IMR-90 (cell line): ENCODE results near the gene SOX2. TPM values are rescaled to one million over a fixed set of nuclear protein-coding genes. Genes with fewer than 3 reads are reported as not detected.

ENCODE experiments used
- ATAC-seq: fragments of 200-7000 bp; cut with Tn5 transposase; 2 replicates; pipeline ENCODE4 v1.9.1; 2020; ENCODE audit warnings: low read depth, mild to moderate bottlenecking, moderate library complexity
- BruUV-seq: library from RNA; stranded (reverse); fragments of 400-500 nt; replicated peaks from 2 replicates; lab custom pipeline; 2021; lab: Mats Ljungman, UMichigan
- CTCF ChIA-PET: fragments of 300-600 bp; formaldehyde crosslinking; extraction: SDS; loops from one replicate; lab custom pipeline; 2021; ENCODE audit warnings: antibody characterized with exemption; lab: Yijun Ruan, JAX
- POLR2A ChIA-PET: fragments of 300-600 bp; sonication (Branson Sonifier 250); formaldehyde crosslinking; loops from one replicate; lab custom pipeline; 2022; ENCODE audit warnings: antibody characterized with exemption; ENCODE audit not compliant: unreplicated experiment; lab: Charles Lee
- DNase-seq: peaks from one replicate; pipeline ENCODE4 v3.0.0; 2013
- H2AFZ ChIP-seq: replicated peaks from 2 replicates; pipeline ENCODE3; 2013; ENCODE audit warnings: low read length, mild to moderate bottlenecking; ENCODE audit not compliant: poor library complexity
- H2AK5ac ChIP-seq: 2 replicates; pipeline ENCODE4 v1.6.1; 2013; ENCODE audit warnings: low read depth, low read length, inconsistent platforms
- H2AK9ac ChIP-seq: replicated peaks from 2 replicates; pipeline ENCODE3; 2013; ENCODE audit warnings: mild to moderate bottlenecking, low read depth, low read length, moderate library complexity; ENCODE audit not compliant: poor library complexity
- H2BK120ac ChIP-seq: 2 replicates; pipeline ENCODE4 v1.6.1; 2013; ENCODE audit warnings: low read depth, low read length, inconsistent platforms
- H2BK15ac ChIP-seq: 3 replicates; pipeline ENCODE4 v1.6.1; 2013; ENCODE audit warnings: low read depth, low read length, inconsistent platforms
- H2BK20ac ChIP-seq: 2 replicates; pipeline ENCODE4 v1.6.1; 2013; ENCODE audit warnings: low read depth, mild to moderate bottlenecking, inconsistent platforms, low read length, moderate library complexity
- H2BK5ac ChIP-seq: 2 replicates; pipeline ENCODE4 v1.6.1; 2013; ENCODE audit warnings: mild to moderate bottlenecking, low read depth, low read length, inconsistent platforms; ENCODE audit not compliant: poor library complexity, severe bottlenecking
- H3K14ac ChIP-seq: replicated peaks from 2 replicates; pipeline ENCODE4 v1.6.1; 2013; ENCODE audit warnings: low read depth, low read length, inconsistent platforms
- H3K18ac ChIP-seq: 2 replicates; pipeline ENCODE4 v1.6.1; 2013; ENCODE audit warnings: low read depth, low read length, control low read depth
- H3K23ac ChIP-seq: 2 replicates; pipeline ENCODE4 v1.6.1; 2013; ENCODE audit warnings: low read depth, low read length, inconsistent platforms
- H3K27ac ChIP-seq: 2 replicates; pipeline ENCODE4 v1.5.1; 2013; ENCODE audit warnings: mild to moderate bottlenecking, control low read depth, low read length; ENCODE audit not compliant: insufficient read depth
- H3K27me3 ChIP-seq: 2 replicates; pipeline ENCODE4 v1.6.1; 2013; ENCODE audit warnings: low read length; ENCODE audit not compliant: control insufficient read depth, insufficient read depth
- H3K36me3 ChIP-seq: 2 replicates; pipeline ENCODE4 v1.6.1; 2013; ENCODE audit warnings: low read length, mixed read lengths; ENCODE audit not compliant: control insufficient read depth, insufficient read depth
- H3K4ac ChIP-seq: 2 replicates; pipeline ENCODE4 v1.6.1; 2013; ENCODE audit warnings: low read depth, low read length, inconsistent platforms
- H3K4me1 ChIP-seq: 2 replicates; pipeline ENCODE4 v1.6.1; 2013; ENCODE audit warnings: low read length, mixed read lengths; ENCODE audit not compliant: control insufficient read depth, insufficient read depth
- H3K4me2 ChIP-seq: 2 replicates; pipeline ENCODE4 v1.6.1; 2013; ENCODE audit warnings: low read depth, mild to moderate bottlenecking, control low read depth, low read length, moderate library complexity
- H3K4me3 ChIP-seq: 2 replicates; pipeline ENCODE4 v1.5.1; 2013; ENCODE audit warnings: low read depth, mild to moderate bottlenecking, control low read depth, low read length, moderate library complexity; ENCODE audit not compliant: insufficient read depth
- H3K56ac ChIP-seq: 2 replicates; pipeline ENCODE4 v1.6.1; 2013; ENCODE audit warnings: low read length, inconsistent platforms; ENCODE audit not compliant: insufficient read depth; ENCODE audit errors: extremely low read depth
- H3K79me1 ChIP-seq, 2 experiments: 2 replicates each; pipeline ENCODE4 v1.6.1; 2013; ENCODE audit warnings: low read length in 2 of 2, inconsistent platforms in 1 of 2, low read depth in 1 of 2
- H3K9ac ChIP-seq: 2 replicates; pipeline ENCODE4 v1.6.1; 2013; ENCODE audit warnings: low read depth, low read length, control low read depth
- H3K9me1 ChIP-seq: 2 replicates; pipeline ENCODE4 v1.6.1; 2013; ENCODE audit warnings: low read length, inconsistent platforms; ENCODE audit not compliant: insufficient read depth
- H3K9me3 ChIP-seq: 2 replicates; pipeline ENCODE4 v1.6.1; 2013; ENCODE audit warnings: low read length; ENCODE audit not compliant: control insufficient read depth, insufficient read depth
- H4K20me1 ChIP-seq: 2 replicates; pipeline ENCODE4 v1.6.1; 2013; ENCODE audit warnings: low read length, inconsistent platforms; ENCODE audit not compliant: insufficient read depth
- H4K5ac ChIP-seq: 2 replicates; pipeline ENCODE4 v1.6.1; 2013; ENCODE audit warnings: mild to moderate bottlenecking, low read depth, low read length, control low read depth
- H4K8ac ChIP-seq, 2 experiments: 2 replicates each; pipeline ENCODE4 v1.6.1; 2013; ENCODE audit warnings: low read depth in 2 of 2, low read length in 2 of 2, control low read depth in 1 of 2, inconsistent platforms in 1 of 2
- H4K91ac ChIP-seq: 2 replicates; pipeline ENCODE4 v1.6.1; 2013; ENCODE audit warnings: low read depth, low read length, inconsistent platforms; ENCODE audit not compliant: insufficient read depth
- BHLHE40 ChIP-seq: fragments of 150-350 bp; IDR thresholded peaks from 2 replicates; pipeline ENCODE4 v1.6.1; 2016; ENCODE audit warnings: mild to moderate bottlenecking, low read depth, low read length
- CEBPB ChIP-seq: IDR thresholded peaks from 2 replicates; pipeline ENCODE4 v1.6.1; 2012; ENCODE audit warnings: low read depth, low read length, improper control_type of control experiment
- CHD1 ChIP-seq: IDR thresholded peaks from 2 replicates; pipeline ENCODE4 v1.6.1; 2012; ENCODE audit warnings: low read depth, low read length, improper control_type of control experiment
- FOS ChIP-seq: fragments of 150-350 bp; IDR thresholded peaks from 2 replicates; pipeline ENCODE4 v1.6.1; 2016; ENCODE audit warnings: low read depth, low read length
- MAFK ChIP-seq: IDR thresholded peaks from 2 replicates; pipeline ENCODE4 v1.6.1; 2012; ENCODE audit warnings: low read depth, low read length, improper control_type of control experiment
- MAZ ChIP-seq: IDR thresholded peaks from 2 replicates; pipeline ENCODE4 v1.6.1; 2012; ENCODE audit warnings: low read depth, mild to moderate bottlenecking, low read length, improper control_type of control experiment, moderate library complexity, borderline replicate concordance
- MXI1 ChIP-seq: IDR thresholded peaks from 2 replicates; pipeline ENCODE4 v1.6.1; 2012; ENCODE audit warnings: low read depth, mild to moderate bottlenecking, low read length, moderate library complexity, borderline replicate concordance
- NFE2L2 ChIP-seq: fragments of 150-350 bp; IDR thresholded peaks from 2 replicates; pipeline ENCODE4 v1.6.1; 2016; ENCODE audit warnings: low read depth, mild to moderate bottlenecking, low read length
- POLR2A ChIP-seq: IDR thresholded peaks from 2 replicates; pipeline ENCODE4 v1.6.1; 2012; ENCODE audit warnings: mild to moderate bottlenecking, low read depth, low read length
- RAD21 ChIP-seq: IDR thresholded peaks from 2 replicates; pipeline ENCODE4 v1.6.1; 2012; ENCODE audit warnings: low read length, improper control_type of control experiment
- RCOR1 ChIP-seq: IDR thresholded peaks from 2 replicates; pipeline ENCODE4 v1.6.1; 2012; ENCODE audit warnings: mild to moderate bottlenecking, low read length, improper control_type of control experiment; ENCODE audit not compliant: insufficient replicate concordance
- RFX5 ChIP-seq: IDR thresholded peaks from 2 replicates; pipeline ENCODE4 v1.8.0; 2012; ENCODE audit warnings: low read depth, mild to moderate bottlenecking, low read length, moderate library complexity
- SMC3 ChIP-seq: fragments of 150-350 bp; IDR thresholded peaks from 2 replicates; pipeline ENCODE4 v1.6.1; 2016; ENCODE audit warnings: low read depth, mild to moderate bottlenecking, antibody characterized with exemption, low read length, moderate library complexity
- WGBS, 2 experiments: methylation state at CpG; one replicate each; pipeline versions ENCODE4 v1.1.5 to v1.1.7; 2013; ENCODE audit warnings: missing lambda C conversion rate in 2 of 2; ENCODE audit not compliant: insufficient read length in 1 of 2; ENCODE audit errors: extremely low coverage in 2 of 2; 5-methylcytosine and 5-hydroxymethylcytosine counted together
- dilution Hi-C: fragments of 300-500 bp; cut with HindIII; formaldehyde crosslinking; loops from one replicate; pipeline ENCODE4 v1.14.3; 2018; ENCODE audit warnings: low sequenced_read_pairs; ENCODE audit not compliant: unreplicated experiment
- in situ Hi-C: fragments of 300-500 bp; cut with MboI; formaldehyde crosslinking; loops from 3 replicates; pipeline ENCODE4 v1.14.3; 2019; ENCODE audit warnings: low sequenced_read_pairs, inconsistent platforms, mixed read lengths
- intact Hi-C: fragments of 100-400 bp; cut with micrococcal nuclease; formaldehyde crosslinking; loops from 2 replicates; pipeline ENCODE4 v1.10.0; 2022
- polyA plus RNA-seq, 3 experiments: library from polyadenylated mRNA; depleted of rRNA; stranded (reverse); fragments of >200 nt; gene quantifications; 2 replicates each; pipeline ENCODE4 v1.2.3, GENCODE V29; 2012; ENCODE audit warnings: low replicate concordance in 1 of 3
- total RNA-seq: library from RNA; depleted of rRNA; stranded (reverse); fragments of >200 nt; gene quantifications from 2 replicates; pipeline ENCODE4 v1.2.3, GENCODE V29; 2012
- TF ChIP-seq, protein P1 (sequence below): fragments of 150-350 bp; IDR thresholded peaks from 2 replicates; pipeline ENCODE4 v1.6.1; 2016; ENCODE audit warnings: low read depth, mild to moderate bottlenecking, low read length, moderate library complexity, borderline replicate concordance
- TF ChIP-seq, protein P2 (sequence below): conservative IDR thresholded peaks from 2 replicates; pipeline ENCODE4 v1.5.1; 2012; ENCODE audit warnings: mild to moderate bottlenecking, low read depth, low read length, improper control_type of control experiment
- TF ChIP-seq, protein P3 (sequence below): fragments of 150-350 bp; IDR thresholded peaks from 2 replicates; pipeline ENCODE4 v1.6.1; 2017; ENCODE audit warnings: mild to moderate bottlenecking, antibody characterized with exemption, low read length, low read depth

The SOX2 gene
- total and polyA plus RNA-seq, 2 of the 4 experiments (the other 2 are of a cell fraction): not detected

DNA sequence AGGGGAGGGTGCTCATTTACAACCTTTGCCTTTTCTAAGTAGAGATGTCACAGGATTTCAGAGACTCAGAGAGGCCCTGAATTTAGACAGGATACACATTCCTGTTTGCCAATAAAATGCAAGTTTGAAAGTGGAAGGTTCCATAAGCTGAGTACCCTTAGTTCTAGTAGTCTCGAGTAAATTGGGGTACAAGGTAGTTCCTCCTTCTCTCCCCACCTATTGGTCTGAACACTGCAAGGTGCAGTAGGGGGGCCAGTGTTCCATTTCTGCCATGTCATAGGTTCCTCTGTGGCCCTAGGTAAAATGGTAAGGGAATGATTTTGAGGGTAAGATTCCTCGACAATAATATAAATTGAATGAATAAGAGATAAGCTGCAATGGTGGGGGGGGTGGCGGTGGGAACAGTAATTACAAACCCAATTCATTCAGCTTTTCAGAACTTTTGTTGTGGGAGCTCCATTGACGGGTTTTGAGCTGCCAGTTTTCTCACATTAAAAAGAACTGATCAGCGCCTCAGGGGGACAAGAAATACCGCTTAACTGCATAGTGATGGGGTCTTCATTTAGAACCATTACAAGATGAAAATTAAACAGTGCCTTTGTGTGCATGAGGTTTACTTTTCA is 5.9 kb downstream of the SOX2 start:
- H3K9me1 ChIP-seq: no peaks in the 10 kb centered on the region
- H2AFZ ChIP-seq: no peak overlapping the region
- no peak overlapping the region for H2BK120ac ChIP-seq
- no peak overlapping the region for H4K91ac ChIP-seq
- H3K36me3 ChIP-seq: no peaks in the 10 kb centered on the region
- no peak overlapping the region for H2AK5ac ChIP-seq
- no peak overlapping the region for H3K4me2 ChIP-seq
- H4K20me1 ChIP-seq: no peaks in the 10 kb centered on the region
- ChIA-PET CTCF (interaction anchor here (1.1 kb wide), 1 partner anchor 17 kb away, joined by 3 read pairs; no protein-coding TSS in a partner anchor), POLR2A (no interaction called here)
- H3K23ac ChIP-seq: no peak overlapping the region
- WGBS, 2 experiments: no CpG with 5 or more reads among the region's 6 CpGs
- no peak overlapping the region for H3K4me3 ChIP-seq
- no peak overlapping the region for H2BK15ac ChIP-seq
- no peaks in the 10 kb centered on the region for H3K4me1 ChIP-seq
- no peaks in the 10 kb centered on the region for H3K79me1 ChIP-seq
- intact Hi-C loops: no loop called here
- no peak overlapping the region for H3K18ac ChIP-seq
- ATAC-seq (no peak), DNase-seq (no peak)
- dilution Hi-C loops: no loop called here
- no peak overlapping the region for H3K56ac ChIP-seq
- TF ChIP-seq NFE2L2 (no peak), SMC3 (no peak), BHLHE40 (no peak), POLR2A (no peak), MXI1 (no peak), MAZ (no peak), RAD21 (no peak), CHD1 (no peak), FOS (no peak), RFX5 (no peak), MAFK (no peak), RCOR1 (no peak), CEBPB (no peak)
- TF ChIP-seq, protein P1, sequence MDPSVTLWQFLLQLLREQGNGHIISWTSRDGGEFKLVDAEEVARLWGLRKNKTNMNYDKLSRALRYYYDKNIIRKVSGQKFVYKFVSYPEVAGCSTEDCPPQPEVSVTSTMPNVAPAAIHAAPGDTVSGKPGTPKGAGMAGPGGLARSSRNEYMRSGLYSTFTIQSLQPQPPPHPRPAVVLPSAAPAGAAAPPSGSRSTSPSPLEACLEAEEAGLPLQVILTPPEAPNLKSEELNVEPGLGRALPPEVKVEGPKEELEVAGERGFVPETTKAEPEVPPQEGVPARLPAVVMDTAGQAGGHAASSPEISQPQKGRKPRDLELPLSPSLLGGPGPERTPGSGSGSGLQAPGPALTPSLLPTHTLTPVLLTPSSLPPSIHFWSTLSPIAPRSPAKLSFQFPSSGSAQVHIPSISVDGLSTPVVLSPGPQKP: no peak
- TF ChIP-seq, protein P2, sequence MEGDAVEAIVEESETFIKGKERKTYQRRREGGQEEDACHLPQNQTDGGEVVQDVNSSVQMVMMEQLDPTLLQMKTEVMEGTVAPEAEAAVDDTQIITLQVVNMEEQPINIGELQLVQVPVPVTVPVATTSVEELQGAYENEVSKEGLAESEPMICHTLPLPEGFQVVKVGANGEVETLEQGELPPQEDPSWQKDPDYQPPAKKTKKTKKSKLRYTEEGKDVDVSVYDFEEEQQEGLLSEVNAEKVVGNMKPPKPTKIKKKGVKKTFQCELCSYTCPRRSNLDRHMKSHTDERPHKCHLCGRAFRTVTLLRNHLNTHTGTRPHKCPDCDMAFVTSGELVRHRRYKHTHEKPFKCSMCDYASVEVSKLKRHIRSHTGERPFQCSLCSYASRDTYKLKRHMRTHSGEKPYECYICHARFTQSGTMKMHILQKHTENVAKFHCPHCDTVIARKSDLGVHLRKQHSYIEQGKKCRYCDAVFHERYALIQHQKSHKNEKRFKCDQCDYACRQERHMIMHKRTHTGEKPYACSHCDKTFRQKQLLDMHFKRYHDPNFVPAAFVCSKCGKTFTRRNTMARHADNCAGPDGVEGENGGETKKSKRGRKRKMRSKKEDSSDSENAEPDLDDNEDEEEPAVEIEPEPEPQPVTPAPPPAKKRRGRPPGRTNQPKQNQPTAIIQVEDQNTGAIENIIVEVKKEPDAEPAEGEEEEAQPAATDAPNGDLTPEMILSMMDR: no peak
- TF ChIP-seq, protein P3, sequence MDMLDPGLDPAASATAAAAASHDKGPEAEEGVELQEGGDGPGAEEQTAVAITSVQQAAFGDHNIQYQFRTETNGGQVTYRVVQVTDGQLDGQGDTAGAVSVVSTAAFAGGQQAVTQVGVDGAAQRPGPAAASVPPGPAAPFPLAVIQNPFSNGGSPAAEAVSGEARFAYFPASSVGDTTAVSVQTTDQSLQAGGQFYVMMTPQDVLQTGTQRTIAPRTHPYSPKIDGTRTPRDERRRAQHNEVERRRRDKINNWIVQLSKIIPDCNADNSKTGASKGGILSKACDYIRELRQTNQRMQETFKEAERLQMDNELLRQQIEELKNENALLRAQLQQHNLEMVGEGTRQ: no peak
- in situ Hi-C loops: no loop called here
- H4K5ac ChIP-seq: no peak overlapping the region
- H2BK20ac ChIP-seq: no peak overlapping the region
- no peak overlapping the region for H3K9ac ChIP-seq
- no peak overlapping the region for H4K8ac ChIP-seq
- H2BK5ac ChIP-seq: no peak overlapping the region
- no peak overlapping the region for H2AK9ac ChIP-seq
- BruUV-seq: no TSS peak
- H3K27ac ChIP-seq: no peak overlapping the region
- no peak overlapping the region for H3K4ac ChIP-seq
- no peak overlapping the region for H3K14ac ChIP-seq
- no peaks in the 10 kb centered on the region for H3K9me3 ChIP-seq
- peaks cover 40% of the 10 kb centered on the region for H3K27me3 ChIP-seq
